SU-DHL-6 (cell line): ENCODE data around the gene CDK18.
A peak's percentile ranks its signal among the peaks of the same experiment; 100 is the strongest.

Experiments used
- EZH2phosphoT487 ChIP-seq: fragments of 200-600 bp; sonication (generic), shearing (Covaris generic); conservative IDR thresholded peaks from 2 replicates; pipeline ENCODE4 v1.6.1; 2018; ENCODE audit warnings: mild to moderate bottlenecking, antibody characterized with exemption, low read length, moderate library complexity, mixed read lengths
- TF ChIP-seq, protein P1 (sequence below): fragments of 200-600 bp; sonication (generic); IDR thresholded peaks from one replicate; pipeline ENCODE4 v1.5.1; 2017; ENCODE audit warnings: antibody characterized with exemption, mild to moderate bottlenecking, low read length, moderate library complexity; ENCODE audit not compliant: insufficient read depth, poor library complexity, severe bottlenecking

DNA sequence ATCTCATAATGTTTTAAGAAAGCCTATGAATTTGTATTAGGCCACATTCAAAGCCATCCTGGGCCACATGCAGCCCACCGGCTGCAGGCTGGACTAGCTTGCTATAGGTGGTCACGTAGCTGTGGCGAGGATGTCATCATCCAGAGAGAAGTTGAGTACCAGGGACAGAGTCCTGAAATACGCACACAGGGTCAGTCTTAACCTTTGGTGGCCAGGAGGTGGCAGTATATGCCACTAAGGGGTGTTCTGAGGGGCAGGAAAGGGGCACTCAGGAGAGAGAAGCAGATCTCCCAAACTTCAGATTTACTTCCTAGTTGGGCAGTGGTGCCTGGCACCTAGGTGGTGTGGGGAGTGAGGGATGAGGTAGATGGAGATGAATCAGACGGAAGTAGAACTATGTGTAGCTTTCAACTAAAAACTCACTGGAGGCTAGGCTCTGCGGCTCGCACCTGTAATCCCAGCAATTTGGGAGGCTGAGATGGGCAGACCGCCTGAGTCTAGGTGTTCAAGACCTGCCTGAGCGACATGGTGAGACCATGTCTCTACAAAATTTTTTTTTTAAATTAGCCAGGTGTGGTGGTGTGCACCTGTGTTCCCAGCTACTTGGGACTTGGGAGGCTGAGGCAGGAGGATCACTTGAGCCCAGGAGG lies 16.3 kb upstream of the CDK18 start:
- TF ChIP-seq, protein P1, sequence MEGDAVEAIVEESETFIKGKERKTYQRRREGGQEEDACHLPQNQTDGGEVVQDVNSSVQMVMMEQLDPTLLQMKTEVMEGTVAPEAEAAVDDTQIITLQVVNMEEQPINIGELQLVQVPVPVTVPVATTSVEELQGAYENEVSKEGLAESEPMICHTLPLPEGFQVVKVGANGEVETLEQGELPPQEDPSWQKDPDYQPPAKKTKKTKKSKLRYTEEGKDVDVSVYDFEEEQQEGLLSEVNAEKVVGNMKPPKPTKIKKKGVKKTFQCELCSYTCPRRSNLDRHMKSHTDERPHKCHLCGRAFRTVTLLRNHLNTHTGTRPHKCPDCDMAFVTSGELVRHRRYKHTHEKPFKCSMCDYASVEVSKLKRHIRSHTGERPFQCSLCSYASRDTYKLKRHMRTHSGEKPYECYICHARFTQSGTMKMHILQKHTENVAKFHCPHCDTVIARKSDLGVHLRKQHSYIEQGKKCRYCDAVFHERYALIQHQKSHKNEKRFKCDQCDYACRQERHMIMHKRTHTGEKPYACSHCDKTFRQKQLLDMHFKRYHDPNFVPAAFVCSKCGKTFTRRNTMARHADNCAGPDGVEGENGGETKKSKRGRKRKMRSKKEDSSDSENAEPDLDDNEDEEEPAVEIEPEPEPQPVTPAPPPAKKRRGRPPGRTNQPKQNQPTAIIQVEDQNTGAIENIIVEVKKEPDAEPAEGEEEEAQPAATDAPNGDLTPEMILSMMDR: peak; percentile 67
- no peak for TF ChIP-seq EZH2phosphoT487
